Measurements from ENCODE around the gene ATP10B. TPM values are rescaled to one million over a fixed set of nuclear protein-coding genes. Genes with fewer than 3 reads are reported as not detected.

Gene ATP10B
- total and polyA plus RNA-seq, 4 donors, result 0.08 to 7.2 (median 0.53) TPM

- no peak overlapping the region for H3K4me3 ChIP-seq
- H3K36me3 ChIP-seq (ENCODE audit: control insufficient read depth in 4 of 4, insufficient read depth in 4 of 4, low read length in 4 of 4), result no peaks in the 10 kb centered on the region
- H3K27me3 ChIP-seq (ENCODE audit: control insufficient read depth in 3 of 3, insufficient read depth in 3 of 3, low read length in 2 of 3), result no peaks in the 10 kb centered on the region
- no peak for ATAC-seq (ENCODE audit: insufficient read depth, low FRiP score)
- no peak overlapping the region for H3K9ac ChIP-seq (ENCODE audit: insufficient read depth in 1 of 2, low read length in 2 of 2)
- H3K27ac ChIP-seq (ENCODE audit: low read depth in 1 of 2, low read length in 1 of 2), result no peak overlapping the region
- WGBS, 2 donors, result 82 to 89% methylated on average over 7 of the region's 7 CpGs
- DNase-seq, result no peak
- H3K9me3 ChIP-seq (ENCODE audit: control insufficient read depth in 4 of 4, insufficient read depth in 3 of 4, low read length in 3 of 4), result no peaks in the 10 kb centered on the region
- no peaks in the 10 kb centered on the region for H3K4me1 ChIP-seq (ENCODE audit: control insufficient read depth in 5 of 5, insufficient read depth in 5 of 5, low read length in 5 of 5)
- TF ChIP-seq CTCF (IDR thresholded peaks at IDR 0.05; ENCODE audit: control extremely low read depth, extremely low read depth), result no peak
These were observed 225.7 kb downstream of the ATP10B start for GRCh38 chr5:160626322-160626721.

GRCh38 chr5:160621526-160621925 is 230.5 kb downstream of the ATP10B start:
- ATAC-seq (ENCODE audit: insufficient read depth, low FRiP score) (no peak), DNase-seq (no peak)
- no peak for TF ChIP-seq CTCF (IDR thresholded peaks at IDR 0.05; ENCODE audit: control extremely low read depth, extremely low read depth)
- Histone ChIP-seq H3K27ac (ENCODE audit: low read depth in 1 of 2, low read length in 1 of 2) (no peak overlapping the region), H3K9ac (ENCODE audit: insufficient read depth in 1 of 2, low read length in 2 of 2) (no peak overlapping the region), H3K9me3 (ENCODE audit: control insufficient read depth in 4 of 4, insufficient read depth in 3 of 4, low read length in 3 of 4) (no peaks in the 10 kb centered on the region), H3K4me3 (no peak overlapping the region), H3K4me1 (ENCODE audit: control insufficient read depth in 5 of 5, insufficient read depth in 5 of 5, low read length in 5 of 5) (no peaks in the 10 kb centered on the region), H3K27me3 (ENCODE audit: control insufficient read depth in 3 of 3, insufficient read depth in 3 of 3, low read length in 2 of 3) (no peaks in the 10 kb centered on the region), H3K36me3 (ENCODE audit: control insufficient read depth in 4 of 4, insufficient read depth in 4 of 4, low read length in 4 of 4) (no peaks in the 10 kb centered on the region)
- WGBS, 2 donors, result 93 to 97% methylated on average over 1 of the region's 1 CpG

- no peak for DNase-seq
- 90 to 94% methylated on average over 9 of the region's 9 CpGs for WGBS, 2 donors
- H3K27me3 ChIP-seq (ENCODE audit: control insufficient read depth in 3 of 3, insufficient read depth in 3 of 3, low read length in 2 of 3), result no peaks in the 10 kb centered on the region
- H3K27ac ChIP-seq (ENCODE audit: low read depth in 1 of 2, low read length in 1 of 2), result no peak overlapping the region
- H3K4me1 ChIP-seq (ENCODE audit: control insufficient read depth in 5 of 5, insufficient read depth in 5 of 5, low read length in 5 of 5), result no peaks in the 10 kb centered on the region
- no peak for TF ChIP-seq CTCF (IDR thresholded peaks at IDR 0.05; ENCODE audit: control extremely low read depth, extremely low read depth)
- H3K9me3 ChIP-seq (ENCODE audit: control insufficient read depth in 4 of 4, insufficient read depth in 3 of 4, low read length in 3 of 4), result no peaks in the 10 kb centered on the region
- no peak for ATAC-seq (ENCODE audit: insufficient read depth, low FRiP score)
- H3K9ac ChIP-seq (ENCODE audit: insufficient read depth in 1 of 2, low read length in 2 of 2), result no peak overlapping the region
- no peaks in the 10 kb centered on the region for H3K36me3 ChIP-seq (ENCODE audit: control insufficient read depth in 4 of 4, insufficient read depth in 4 of 4, low read length in 4 of 4)
- no peak overlapping the region for H3K4me3 ChIP-seq
These were observed 231.6 kb downstream of the ATP10B start for GRCh38 chr5:160620401-160620800.

- Histone ChIP-seq H3K27me3 (ENCODE audit: control insufficient read depth in 3 of 3, insufficient read depth in 3 of 3, low read length in 2 of 3) (no peaks in the 10 kb centered on the region), H3K36me3 (ENCODE audit: control insufficient read depth in 4 of 4, insufficient read depth in 4 of 4, low read length in 4 of 4) (no peaks in the 10 kb centered on the region), H3K4me1 (ENCODE audit: control insufficient read depth in 5 of 5, insufficient read depth in 5 of 5, low read length in 5 of 5) (no peaks in the 10 kb centered on the region), H3K9ac (ENCODE audit: insufficient read depth in 1 of 2, low read length in 2 of 2) (no peak overlapping the region), H3K4me3 (no peak overlapping the region), H3K27ac (ENCODE audit: low read depth in 1 of 2, low read length in 1 of 2) (no peak overlapping the region), H3K9me3 (ENCODE audit: control insufficient read depth in 4 of 4, insufficient read depth in 3 of 4, low read length in 3 of 4) (peaks cover 0 to 2% (median 0%) of the 10 kb centered on the region in 4 donors)
- no peak for DNase-seq
- 68 to 80% methylated on average over 3 of the region's 3 CpGs for WGBS, 2 donors
- no peak for TF ChIP-seq CTCF (IDR thresholded peaks at IDR 0.05; ENCODE audit: control extremely low read depth, extremely low read depth)
- ATAC-seq (ENCODE audit: insufficient read depth, low FRiP score), result no peak
These were observed 232.6 kb downstream of the ATP10B start for GRCh38 chr5:160619381-160619780.
